Memory B cell (primary cell): ENCODE results near the gene NEUROD2.

Experiments
- ATAC-seq: fragments of 150-1000 bp; cut with Tn5 transposase; 2 replicates; pipeline ENCODE4 v1.10.0; 2021; ENCODE audit warnings: low read depth, mild to moderate bottlenecking, moderate library complexity
- DNase-seq, 2 donors: peaks; one replicate each; pipeline ENCODE4 v3.0.0; 2022; ENCODE audit warnings: low spot score in 2 of 2
- H3K27ac Mint-ChIP-seq: one replicate; pipeline ENCODE4 v1.8.0; 2022; ENCODE audit warnings: mild to moderate bottlenecking, moderate library complexity, mixed read lengths
- H3K27me3 Mint-ChIP-seq: one replicate; pipeline ENCODE4 v1.8.0; 2022; ENCODE audit warnings: mixed read lengths
- H3K36me3 Mint-ChIP-seq: one replicate; pipeline ENCODE4 v1.8.0; 2022; ENCODE audit warnings: mild to moderate bottlenecking, mixed read lengths
- H3K4me1 Mint-ChIP-seq: one replicate; pipeline ENCODE4 v1.8.0; 2022; ENCODE audit warnings: mixed read lengths
- H3K4me3 Mint-ChIP-seq: one replicate; pipeline ENCODE4 v1.8.0; 2022; ENCODE audit warnings: mild to moderate bottlenecking, moderate library complexity, mixed read lengths
- H3K9me3 Mint-ChIP-seq: one replicate; pipeline ENCODE4 v1.8.0; 2022; ENCODE audit warnings: mixed read lengths

NEUROD2 gene

DNA sequence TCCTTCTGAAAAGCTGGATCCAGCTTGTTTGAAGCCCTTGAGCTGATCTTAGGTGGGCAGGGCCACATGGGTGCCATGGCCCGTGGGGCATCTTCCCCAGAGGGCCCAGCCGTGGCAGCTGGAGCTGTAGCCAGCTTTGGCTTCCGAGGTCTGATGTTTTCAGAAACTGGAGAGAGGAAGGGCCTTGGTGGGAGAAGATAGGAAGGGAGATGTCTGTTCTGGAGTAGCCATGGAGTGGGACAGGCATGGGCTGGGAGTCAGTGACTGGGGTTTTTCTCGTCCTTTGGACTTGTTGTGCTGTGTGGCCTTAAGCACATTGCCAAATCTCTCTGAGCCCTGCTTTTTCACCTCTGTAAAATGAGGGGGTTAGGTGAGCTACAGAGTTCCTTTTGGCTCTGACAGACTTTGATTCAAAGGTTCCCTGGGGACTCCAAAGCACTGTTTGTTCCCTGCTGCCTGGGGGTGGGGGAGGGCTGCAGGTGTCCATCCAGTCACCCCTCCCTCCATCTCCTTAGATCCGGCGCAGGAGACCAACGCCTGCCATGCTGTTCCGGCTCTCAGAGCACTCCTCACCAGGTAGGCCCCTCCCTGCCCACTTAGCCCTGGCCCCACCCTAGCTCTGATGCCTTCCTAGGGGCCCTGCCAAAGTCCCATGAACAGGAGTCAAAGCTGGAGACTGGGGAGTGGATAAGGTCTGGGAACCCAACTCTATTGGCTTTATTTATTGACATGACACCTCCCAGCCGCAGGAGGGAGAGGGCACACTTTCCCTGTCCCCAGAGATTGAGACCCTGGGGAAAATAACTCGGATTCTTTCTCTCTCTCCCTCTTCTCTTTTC, 21.2 kb upstream of the NEUROD2 start:
- DNase-seq (no peak), ATAC-seq (no peak)
- H3K4me1 Mint-ChIP-seq: peaks cover 19% of the 10 kb centered on the region
- peaks cover 31% of the 10 kb centered on the region for H3K27me3 Mint-ChIP-seq
- no peak overlapping the region for H3K27ac Mint-ChIP-seq
- no peaks in the 10 kb centered on the region for H3K9me3 Mint-ChIP-seq
- H3K36me3 Mint-ChIP-seq: no peaks in the 10 kb centered on the region
- no peak overlapping the region for H3K4me3 Mint-ChIP-seq

DNA sequence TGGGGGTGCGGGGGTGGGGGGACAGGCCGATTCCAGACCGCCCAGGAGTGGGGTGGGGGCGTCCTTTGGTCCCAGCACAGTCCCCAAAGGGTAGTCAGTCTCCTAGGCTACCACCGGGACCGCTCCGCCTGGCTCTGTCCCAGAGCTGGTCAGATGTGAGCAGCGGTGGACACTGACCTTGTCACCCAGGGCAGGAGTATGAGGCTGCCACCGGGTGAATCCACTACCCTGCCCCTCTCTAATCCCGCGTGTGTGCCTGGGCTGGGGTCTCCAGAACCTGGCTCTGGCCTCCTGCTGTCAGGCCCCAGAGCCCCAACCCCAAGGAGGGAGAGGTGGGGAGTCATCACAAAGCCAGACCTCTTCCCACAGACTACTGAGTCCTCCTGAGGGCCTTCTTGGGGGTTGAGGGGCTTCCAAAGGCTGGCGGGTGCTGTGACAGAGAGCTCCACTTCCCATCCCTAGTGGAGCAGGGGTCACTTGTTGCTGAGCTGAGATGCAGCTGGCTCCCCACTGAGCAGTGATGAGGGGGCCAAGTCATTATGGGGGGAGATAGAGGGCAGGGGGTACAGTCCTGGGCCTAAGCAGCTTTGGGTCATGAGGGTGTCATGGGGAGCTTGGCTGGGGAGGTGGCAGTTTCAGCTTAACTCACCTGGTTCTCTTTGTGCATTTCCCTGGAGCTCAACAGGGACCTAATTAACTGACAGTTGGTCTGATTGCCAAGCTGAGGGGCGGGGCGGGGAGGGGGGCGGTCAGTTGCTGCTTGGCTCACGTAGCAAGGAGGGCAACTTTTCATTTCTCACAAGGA, 20.2 kb upstream of the NEUROD2 start:
- Mint-ChIP-seq H3K4me1 (peaks cover 20% of the 10 kb centered on the region), H3K9me3 (no peaks in the 10 kb centered on the region), H3K36me3 (no peaks in the 10 kb centered on the region), H3K27ac (no peak overlapping the region), H3K4me3 (peak overlapping the region; percentile 16), H3K27me3 (peaks cover 31% of the 10 kb centered on the region)
- DNase-seq (no peak), ATAC-seq (no peak)

DNA sequence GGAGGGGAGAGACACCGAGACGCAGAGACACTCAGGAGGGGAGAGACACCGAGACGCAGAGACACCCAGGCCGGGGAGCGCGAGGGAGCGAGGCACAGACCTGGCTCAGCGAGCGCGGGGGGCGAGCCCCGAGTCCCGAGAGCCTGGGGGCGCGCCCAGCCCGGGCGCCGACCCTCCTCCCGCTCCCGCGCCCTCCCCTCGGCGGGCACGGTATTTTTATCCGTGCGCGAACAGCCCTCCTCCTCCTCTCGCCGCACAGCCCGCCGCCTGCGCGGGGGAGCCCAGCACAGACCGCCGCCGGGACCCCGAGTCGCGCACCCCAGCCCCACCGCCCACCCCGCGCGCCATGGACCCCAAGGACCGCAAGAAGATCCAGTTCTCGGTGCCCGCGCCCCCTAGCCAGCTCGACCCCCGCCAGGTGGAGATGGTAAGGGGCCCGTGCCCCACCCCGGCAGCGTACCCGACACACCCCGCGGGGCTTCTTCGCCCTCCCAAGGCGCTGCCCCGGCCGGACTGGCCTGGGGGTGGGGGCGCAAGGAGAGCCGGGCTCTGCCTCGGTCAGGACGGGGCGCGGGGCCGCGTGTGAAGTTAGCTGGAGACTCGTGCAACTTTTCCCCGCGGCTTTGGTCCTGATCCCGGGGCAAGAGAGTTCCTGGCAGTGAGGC, 19.5 kb upstream of the NEUROD2 start:
- Mint-ChIP-seq H3K27me3 (peaks cover 31% of the 10 kb centered on the region), H3K36me3 (no peaks in the 10 kb centered on the region), H3K9me3 (no peaks in the 10 kb centered on the region), H3K4me1 (peaks cover 24% of the 10 kb centered on the region), H3K4me3 (peak overlapping the region; percentile 79), H3K27ac (no peak overlapping the region)
- ATAC-seq (no peak), DNase-seq (no peak)

DNA sequence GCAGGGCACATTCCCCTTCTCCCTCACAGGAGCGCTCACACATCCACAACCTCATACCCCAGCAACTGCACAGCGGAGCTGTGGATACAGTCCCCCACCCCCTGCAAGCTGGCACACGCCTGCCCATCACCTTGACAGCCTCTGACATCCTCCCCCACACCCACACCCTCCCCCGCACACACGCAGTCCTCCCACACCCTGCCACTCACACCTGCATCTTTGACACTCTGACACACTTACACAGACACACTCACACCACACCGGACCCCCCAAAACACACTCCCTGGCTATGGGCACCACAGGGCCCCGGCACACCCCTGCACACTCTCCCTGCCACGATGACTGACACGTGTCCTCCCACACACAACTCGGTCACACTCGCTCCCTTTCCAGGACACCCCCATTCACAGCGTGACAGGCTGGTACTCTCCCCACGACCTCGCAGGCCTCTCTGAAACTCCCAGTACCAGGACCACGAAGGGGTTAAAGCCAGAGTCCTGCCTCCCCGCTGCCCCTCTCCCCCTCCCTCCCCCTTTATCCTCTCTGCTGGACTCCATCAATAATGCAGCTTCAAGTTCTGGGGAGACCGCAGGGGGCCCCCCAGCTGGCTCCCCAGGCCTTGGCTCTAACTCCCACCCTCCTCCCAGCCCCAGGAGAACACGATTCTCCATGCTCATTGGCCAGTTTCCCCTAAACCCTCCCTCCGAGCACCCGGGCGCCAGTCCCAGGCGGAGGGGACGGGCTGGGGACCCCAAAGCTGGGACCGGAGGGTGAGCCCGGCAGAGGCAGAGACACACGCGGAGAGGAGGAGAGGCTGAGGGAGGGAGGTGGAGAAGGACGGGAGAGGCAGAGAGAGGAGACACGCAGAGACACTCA, 18.7 kb upstream of the NEUROD2 start, which contains the start of gene PPP1R1B:
Gene PPP1R1B, plus strand, starts transcription at position 782 of the 876 bp plus-strand sequence. CDS start 441 bp downstream, outside the sequence.
- H3K27ac Mint-ChIP-seq: no peak within 1 kb of the TSS
- H3K4me3 Mint-ChIP-seq: peak within 1 kb of the TSS; percentile 79
- DNase-seq (no peak), ATAC-seq (no peak)
- H3K9me3 Mint-ChIP-seq: no peaks in the 10 kb centered on the region
- H3K4me1 Mint-ChIP-seq: peaks cover 26% of the 10 kb centered on the region
- H3K36me3 Mint-ChIP-seq: no peaks in the 10 kb centered on the region
- H3K27me3 Mint-ChIP-seq: peaks cover 25% of the 10 kb centered on the region

DNA sequence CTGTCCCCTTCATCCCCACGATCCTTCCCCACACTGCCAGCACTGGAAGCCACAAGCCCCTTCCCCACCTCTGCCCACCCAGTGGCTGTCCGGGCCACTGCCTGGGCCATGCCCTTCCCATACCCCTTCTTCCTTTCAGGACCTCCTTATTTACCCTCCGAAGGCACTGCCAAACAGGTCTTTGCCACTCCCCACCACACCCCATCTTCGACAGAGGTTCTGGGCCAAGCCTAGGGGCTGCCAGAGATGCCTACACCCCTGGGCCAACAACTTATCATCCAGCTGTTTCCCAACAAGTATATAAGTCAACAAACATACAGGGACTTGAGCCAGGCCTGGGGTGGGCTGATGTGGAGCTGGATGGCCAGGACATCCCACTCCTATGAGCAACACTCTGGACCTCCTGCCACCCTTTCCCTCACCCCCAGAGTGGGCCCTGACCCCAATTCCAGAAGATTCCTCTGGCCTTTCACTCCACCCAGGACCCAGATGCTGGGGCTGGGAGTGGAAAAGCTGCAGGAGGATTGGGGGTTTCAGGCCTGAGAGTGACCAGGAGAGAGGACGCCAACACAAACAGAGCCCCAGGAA, 17.6 kb upstream of the NEUROD2 start:
- H3K27ac Mint-ChIP-seq: no peak overlapping the region
- no peaks in the 10 kb centered on the region for H3K36me3 Mint-ChIP-seq
- H3K27me3 Mint-ChIP-seq: peaks cover 22% of the 10 kb centered on the region
- H3K4me3 Mint-ChIP-seq: no peak overlapping the region
- DNase-seq (no peak), ATAC-seq (no peak)
- no peaks in the 10 kb centered on the region for H3K9me3 Mint-ChIP-seq
- peaks cover 26% of the 10 kb centered on the region for H3K4me1 Mint-ChIP-seq

DNA sequence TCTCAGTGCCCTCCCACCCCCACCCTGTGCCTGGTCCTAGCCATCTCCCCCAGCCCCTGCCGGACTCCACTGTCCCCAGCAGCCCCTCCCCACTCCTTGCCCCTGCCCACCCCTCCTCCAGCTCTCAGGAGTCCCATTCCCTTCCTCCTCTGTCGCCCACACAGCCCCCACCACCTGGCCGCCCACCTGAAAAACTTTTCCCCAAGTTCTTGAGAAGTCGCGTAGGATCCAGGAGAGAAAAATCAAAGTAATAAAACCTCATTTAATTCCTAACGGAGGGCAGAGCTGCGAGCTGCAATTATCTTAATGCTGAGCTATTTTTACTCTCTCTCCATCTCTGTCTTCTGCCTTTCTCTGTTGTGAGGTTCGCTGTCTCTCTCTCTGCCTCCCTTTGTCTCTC, 16.6 kb upstream of the NEUROD2 start:
- H3K9me3 Mint-ChIP-seq: no peaks in the 10 kb centered on the region
- H3K27me3 Mint-ChIP-seq: peaks cover 20% of the 10 kb centered on the region
- H3K27ac Mint-ChIP-seq: no peak overlapping the region
- no peak for ATAC-seq
- no peak for DNase-seq
- no peak overlapping the region for H3K4me3 Mint-ChIP-seq
- H3K36me3 Mint-ChIP-seq: no peaks in the 10 kb centered on the region
- H3K4me1 Mint-ChIP-seq: peaks cover 26% of the 10 kb centered on the region

DNA sequence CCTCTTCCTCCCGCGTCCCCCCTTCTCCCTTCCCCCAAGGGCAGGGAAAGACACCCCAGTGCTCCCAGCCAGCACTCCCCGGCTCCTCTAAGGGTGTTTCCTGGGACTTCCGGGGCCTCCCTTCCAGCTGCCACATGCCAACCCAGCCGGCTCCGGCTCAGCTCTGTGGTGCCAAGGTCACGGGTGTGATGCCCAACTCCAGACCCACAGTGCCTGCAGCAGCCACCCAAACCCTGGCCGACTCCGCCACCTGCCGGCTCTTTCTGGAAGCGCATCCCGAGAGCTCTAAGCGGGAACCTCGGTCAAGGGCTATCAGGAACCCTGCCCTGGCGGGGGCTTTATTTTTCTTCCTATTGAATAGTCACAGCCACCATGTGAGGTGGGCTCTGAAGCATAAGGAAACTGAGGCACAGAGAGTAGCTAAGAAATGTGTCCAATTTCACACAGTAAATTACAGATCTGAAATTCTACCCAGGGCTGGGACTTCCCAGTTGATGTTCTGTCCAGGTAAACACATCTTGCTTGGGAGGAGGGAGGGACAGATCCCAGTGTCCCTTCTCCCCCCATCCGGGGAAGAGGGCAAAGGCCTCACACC, 15.7 kb upstream of the NEUROD2 start:
- peaks cover 25% of the 10 kb centered on the region for H3K4me1 Mint-ChIP-seq
- no peaks in the 10 kb centered on the region for H3K9me3 Mint-ChIP-seq
- ATAC-seq (peak; percentile 65), DNase-seq (peak; percentile 90 to 97)
- no peak overlapping the region for H3K27ac Mint-ChIP-seq
- H3K27me3 Mint-ChIP-seq: peaks cover 18% of the 10 kb centered on the region
- H3K36me3 Mint-ChIP-seq: no peaks in the 10 kb centered on the region
- H3K4me3 Mint-ChIP-seq: peak overlapping the region; percentile 55

DNA sequence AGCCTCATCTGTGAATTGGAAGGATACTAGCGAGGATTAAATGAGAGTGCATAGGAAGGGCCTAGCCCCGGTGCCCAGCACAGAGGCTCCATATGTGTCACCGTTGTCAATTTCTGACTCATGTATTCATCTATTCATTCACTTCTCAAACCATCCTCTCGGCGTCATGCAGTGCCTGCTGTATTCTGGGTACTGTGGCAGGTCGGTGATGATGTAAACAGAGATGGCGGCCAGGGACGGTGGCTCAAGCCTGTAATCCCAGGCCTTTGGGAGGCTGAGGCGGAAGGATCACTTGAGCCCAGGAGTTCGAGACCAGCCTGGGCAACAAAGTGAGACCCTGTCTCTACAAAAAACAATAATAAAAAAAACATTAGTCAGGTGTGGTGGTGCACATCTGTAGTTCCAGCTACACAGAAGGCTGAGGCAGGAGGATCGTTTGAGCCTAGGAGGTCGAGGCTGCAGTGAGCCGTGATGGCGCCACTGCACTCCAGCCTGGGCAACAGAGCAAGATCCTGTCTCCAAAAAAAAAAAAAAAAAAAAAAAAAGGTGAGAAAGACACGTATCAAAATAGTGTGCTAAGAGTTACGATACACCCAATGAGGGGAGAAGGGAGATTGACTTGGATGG, 14.8 kb upstream of the NEUROD2 start:
- Mint-ChIP-seq H3K9me3 (no peaks in the 10 kb centered on the region), H3K27ac (peak overlapping the region; percentile 82), H3K36me3 (no peaks in the 10 kb centered on the region), H3K4me3 (peak overlapping the region; percentile 77), H3K4me1 (peaks cover 29% of the 10 kb centered on the region), H3K27me3 (peaks cover 14% of the 10 kb centered on the region)
- peak; percentile 47 for ATAC-seq
- DNase-seq: no peak

DNA sequence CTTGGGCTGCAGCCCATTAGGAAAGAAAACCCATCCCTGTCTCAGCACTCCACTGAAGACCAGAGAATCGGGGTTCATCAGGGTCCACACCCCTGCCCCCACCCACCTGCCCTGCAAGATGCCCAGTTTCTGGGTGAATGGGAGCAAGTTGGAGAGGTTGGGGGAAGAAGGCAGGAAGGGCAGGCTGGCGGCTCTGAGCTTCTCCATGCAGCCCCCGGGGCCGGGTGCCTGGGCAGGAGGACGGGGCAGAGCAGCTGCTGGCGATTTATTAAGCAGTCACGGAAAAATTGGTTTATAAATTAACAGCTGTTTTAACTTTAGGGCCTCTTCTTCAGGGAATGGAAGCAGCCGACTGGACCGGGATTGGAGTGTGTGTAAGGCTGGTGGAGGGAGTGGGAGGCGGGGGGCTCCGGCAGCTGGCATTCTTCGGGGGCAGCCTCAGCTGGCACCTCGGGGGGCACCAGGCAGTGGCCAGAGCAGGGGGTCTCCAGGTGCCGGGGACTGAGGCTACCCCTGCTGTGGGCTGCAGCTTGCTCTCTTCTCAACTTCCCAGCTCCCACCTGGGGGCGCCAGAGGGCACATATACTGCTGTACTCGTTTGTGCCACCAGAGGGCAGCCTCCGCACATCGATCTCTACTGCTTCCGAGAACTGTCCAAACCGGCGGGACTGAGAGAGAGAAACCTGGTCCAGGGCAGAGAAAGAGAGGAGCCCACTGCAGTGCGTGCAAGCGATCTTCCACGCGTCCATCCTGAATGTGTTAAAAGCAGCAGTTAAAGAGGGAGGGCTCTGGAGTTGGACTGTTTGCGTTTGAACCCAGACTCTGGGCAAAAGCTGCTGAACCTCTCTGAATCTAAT, 14.0 kb upstream of the NEUROD2 start:
- H3K27me3 Mint-ChIP-seq: peaks cover 13% of the 10 kb centered on the region
- peak overlapping the region; percentile 82 for H3K27ac Mint-ChIP-seq
- ATAC-seq (peak; percentile 59), DNase-seq (peak; percentile 94 to 99)
- peaks cover 27% of the 10 kb centered on the region for H3K4me1 Mint-ChIP-seq
- no peaks in the 10 kb centered on the region for H3K36me3 Mint-ChIP-seq
- H3K4me3 Mint-ChIP-seq: peak overlapping the region; percentile 77
- no peaks in the 10 kb centered on the region for H3K9me3 Mint-ChIP-seq

DNA sequence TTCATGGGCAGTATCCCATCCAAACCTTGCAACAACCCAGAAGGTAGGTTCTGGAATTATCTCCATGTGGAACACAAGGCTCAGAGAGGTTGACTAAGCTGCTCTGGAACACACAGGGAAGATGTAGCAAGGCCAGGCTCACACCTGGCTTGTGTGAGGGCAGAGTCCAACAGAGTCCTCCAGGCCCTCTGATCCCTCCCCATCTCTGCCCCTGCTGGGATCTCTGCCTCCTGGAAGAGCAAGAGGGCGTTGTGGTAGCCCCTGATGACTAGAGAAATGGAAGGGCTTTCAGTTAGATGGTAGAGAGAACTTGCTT, 12.0 kb upstream of the NEUROD2 start:
- Mint-ChIP-seq H3K36me3 (no peaks in the 10 kb centered on the region), H3K9me3 (no peaks in the 10 kb centered on the region), H3K4me1 (peaks cover 26% of the 10 kb centered on the region), H3K27me3 (peaks cover 5% of the 10 kb centered on the region), H3K27ac (no peak overlapping the region), H3K4me3 (no peak overlapping the region)
- ATAC-seq (no peak), DNase-seq (no peak)

DNA sequence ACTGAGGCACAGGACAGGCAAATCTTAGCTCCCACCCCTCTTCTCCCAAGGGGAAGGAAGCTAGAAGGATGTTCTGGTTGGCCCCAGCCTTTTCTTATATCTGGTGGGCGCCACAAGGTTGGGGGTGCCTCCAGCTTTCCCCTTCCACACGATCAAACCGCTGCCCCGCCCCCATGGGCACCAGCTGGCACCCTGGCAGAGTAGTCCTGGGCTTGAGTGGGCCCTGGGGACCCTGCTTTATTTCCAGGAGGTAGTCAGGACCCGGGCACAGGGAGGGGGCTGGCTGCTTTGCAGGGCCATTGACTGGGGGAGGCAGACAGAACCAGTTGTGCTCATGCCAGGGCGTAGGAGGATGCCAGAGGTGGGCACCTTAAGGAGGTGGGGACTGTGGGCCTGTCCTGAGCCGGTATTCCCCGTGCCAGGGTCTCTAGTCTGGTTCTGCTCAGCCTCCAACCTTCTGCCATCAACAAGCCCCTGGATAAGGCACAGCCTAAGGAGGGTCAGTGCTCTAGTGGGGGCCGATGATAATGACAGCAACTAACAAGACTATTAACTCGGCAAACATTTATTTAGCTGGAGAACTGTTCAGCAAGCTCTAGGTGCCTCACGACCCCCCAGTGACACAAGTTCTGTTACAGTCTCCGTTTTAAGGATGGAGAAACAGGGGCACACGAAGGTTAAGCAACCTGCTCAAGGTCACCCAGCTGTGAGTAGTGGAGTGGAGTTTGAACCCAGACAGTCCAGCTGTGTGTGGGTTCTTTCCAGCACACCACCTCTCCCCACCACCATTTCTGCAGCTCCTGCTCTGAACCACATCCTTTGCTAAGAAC, 11.5 kb upstream of the NEUROD2 start:
- H3K9me3 Mint-ChIP-seq: no peaks in the 10 kb centered on the region
- peaks cover 28% of the 10 kb centered on the region for H3K4me1 Mint-ChIP-seq
- H3K36me3 Mint-ChIP-seq: no peaks in the 10 kb centered on the region
- no peak overlapping the region for H3K4me3 Mint-ChIP-seq
- ATAC-seq (no peak), DNase-seq (no peak)
- H3K27me3 Mint-ChIP-seq: peaks cover 7% of the 10 kb centered on the region
- H3K27ac Mint-ChIP-seq: no peak overlapping the region
